SK-N-SH (cell line): ENCODE results near the gene CCDC154.

ENCODE experiments used
- EP300 ChIP-seq, 2 experiments: IDR thresholded peaks; 2 replicates each; pipeline versions ENCODE4 v1.4.0 to v1.6.1; 2012; ENCODE audit warnings: borderline replicate concordance in 1 of 2, low read depth in 1 of 2, low read length in 1 of 2
- FOXM1 ChIP-seq: IDR thresholded peaks from 2 replicates; pipeline ENCODE4 v1.4.0; 2012; ENCODE audit warnings: low read depth, mild to moderate bottlenecking
- GABPA ChIP-seq: IDR thresholded peaks from 2 replicates; pipeline ENCODE4 v1.4.0; 2012; ENCODE audit warnings: low read depth, mild to moderate bottlenecking
- POLR2AphosphoS5 ChIP-seq: IDR thresholded peaks from 2 replicates; pipeline ENCODE4 v1.6.1; 2012; ENCODE audit warnings: low read depth, low read length
- RAD21 ChIP-seq: IDR thresholded peaks from 2 replicates; pipeline ENCODE4 v1.6.1; 2012; ENCODE audit warnings: mild to moderate bottlenecking, low read length
- RCOR1 ChIP-seq: fragments of 150-350 bp; IDR thresholded peaks from 2 replicates; pipeline ENCODE4 v1.6.1; 2017; ENCODE audit warnings: antibody characterized with exemption, low read length
- SMC3 ChIP-seq: IDR thresholded peaks from 2 replicates; pipeline ENCODE4 v1.6.1; 2012; ENCODE audit warnings: low read depth, low read length, improper control_type of control experiment
- TAF1 ChIP-seq: IDR thresholded peaks from 2 replicates; pipeline ENCODE4 v1.6.1; 2012; ENCODE audit warnings: low read depth, mild to moderate bottlenecking, low read length, moderate library complexity, borderline replicate concordance
- TEAD4 ChIP-seq: IDR thresholded peaks from 2 replicates; pipeline ENCODE4 v1.4.0; 2012; ENCODE audit warnings: mild to moderate bottlenecking, borderline replicate concordance; ENCODE audit not compliant: insufficient read depth
- YY1 ChIP-seq: IDR thresholded peaks from 2 replicates; pipeline ENCODE4 v1.4.0; 2012; ENCODE audit warnings: low read depth, mild to moderate bottlenecking
- TF ChIP-seq, protein P1 (sequence below): IDR thresholded peaks from 2 replicates; pipeline ENCODE4 v1.4.0; 2012; ENCODE audit warnings: low read depth
- TF ChIP-seq, protein P2 (sequence below): fragments of 200-600 bp; sonication (generic); IDR thresholded peaks from 2 replicates; pipeline ENCODE4 v1.6.1; 2017; ENCODE audit warnings: antibody characterized with exemption, mild to moderate bottlenecking, moderate library complexity
- TF ChIP-seq, protein P3 (sequence below): fragments of 150-350 bp; IDR thresholded peaks from 2 replicates; pipeline ENCODE4 v1.6.1; 2016; ENCODE audit warnings: mild to moderate bottlenecking, low read depth, low read length
- TF ChIP-seq, protein P4 (sequence below): IDR thresholded peaks from 2 replicates; pipeline ENCODE4 v1.6.1; 2012; ENCODE audit warnings: mild to moderate bottlenecking, low read depth, low read length, moderate library complexity

DNA sequence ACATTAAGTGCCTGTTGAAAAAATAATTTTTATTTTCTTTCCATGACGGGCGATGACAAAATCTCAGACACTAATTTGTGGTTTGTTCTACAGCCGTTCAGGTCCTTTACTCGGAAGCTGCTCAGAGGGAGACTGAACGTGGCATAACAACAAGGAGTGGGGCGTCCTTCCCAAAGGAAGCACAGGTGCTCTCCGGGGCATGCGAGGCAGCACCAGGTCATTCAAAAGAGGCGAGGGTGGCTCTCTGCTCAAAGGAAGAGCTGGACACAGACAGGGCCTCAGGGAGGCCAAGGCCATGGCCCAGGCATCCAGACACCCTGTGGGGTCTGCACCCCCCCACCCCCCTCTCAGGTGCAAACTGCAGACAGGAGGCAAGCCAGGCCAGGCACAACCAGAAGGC lies 46.0 kb downstream of the CCDC154 start:
- no peak for TF ChIP-seq RCOR1
- no peak for TF ChIP-seq TEAD4
- TF ChIP-seq, protein P1, sequence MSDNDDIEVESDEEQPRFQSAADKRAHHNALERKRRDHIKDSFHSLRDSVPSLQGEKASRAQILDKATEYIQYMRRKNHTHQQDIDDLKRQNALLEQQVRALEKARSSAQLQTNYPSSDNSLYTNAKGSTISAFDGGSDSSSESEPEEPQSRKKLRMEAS, result no peak
- TF ChIP-seq POLR2AphosphoS5, result no peak
- TF ChIP-seq, protein P2, sequence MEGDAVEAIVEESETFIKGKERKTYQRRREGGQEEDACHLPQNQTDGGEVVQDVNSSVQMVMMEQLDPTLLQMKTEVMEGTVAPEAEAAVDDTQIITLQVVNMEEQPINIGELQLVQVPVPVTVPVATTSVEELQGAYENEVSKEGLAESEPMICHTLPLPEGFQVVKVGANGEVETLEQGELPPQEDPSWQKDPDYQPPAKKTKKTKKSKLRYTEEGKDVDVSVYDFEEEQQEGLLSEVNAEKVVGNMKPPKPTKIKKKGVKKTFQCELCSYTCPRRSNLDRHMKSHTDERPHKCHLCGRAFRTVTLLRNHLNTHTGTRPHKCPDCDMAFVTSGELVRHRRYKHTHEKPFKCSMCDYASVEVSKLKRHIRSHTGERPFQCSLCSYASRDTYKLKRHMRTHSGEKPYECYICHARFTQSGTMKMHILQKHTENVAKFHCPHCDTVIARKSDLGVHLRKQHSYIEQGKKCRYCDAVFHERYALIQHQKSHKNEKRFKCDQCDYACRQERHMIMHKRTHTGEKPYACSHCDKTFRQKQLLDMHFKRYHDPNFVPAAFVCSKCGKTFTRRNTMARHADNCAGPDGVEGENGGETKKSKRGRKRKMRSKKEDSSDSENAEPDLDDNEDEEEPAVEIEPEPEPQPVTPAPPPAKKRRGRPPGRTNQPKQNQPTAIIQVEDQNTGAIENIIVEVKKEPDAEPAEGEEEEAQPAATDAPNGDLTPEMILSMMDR, result no peak
- TF ChIP-seq TAF1, result no peak
- TF ChIP-seq, protein P3, sequence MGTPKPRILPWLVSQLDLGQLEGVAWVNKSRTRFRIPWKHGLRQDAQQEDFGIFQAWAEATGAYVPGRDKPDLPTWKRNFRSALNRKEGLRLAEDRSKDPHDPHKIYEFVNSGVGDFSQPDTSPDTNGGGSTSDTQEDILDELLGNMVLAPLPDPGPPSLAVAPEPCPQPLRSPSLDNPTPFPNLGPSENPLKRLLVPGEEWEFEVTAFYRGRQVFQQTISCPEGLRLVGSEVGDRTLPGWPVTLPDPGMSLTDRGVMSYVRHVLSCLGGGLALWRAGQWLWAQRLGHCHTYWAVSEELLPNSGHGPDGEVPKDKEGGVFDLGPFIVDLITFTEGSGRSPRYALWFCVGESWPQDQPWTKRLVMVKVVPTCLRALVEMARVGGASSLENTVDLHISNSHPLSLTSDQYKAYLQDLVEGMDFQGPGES, result no peak
- TF ChIP-seq RAD21, result no peak
- TF ChIP-seq, protein P4, sequence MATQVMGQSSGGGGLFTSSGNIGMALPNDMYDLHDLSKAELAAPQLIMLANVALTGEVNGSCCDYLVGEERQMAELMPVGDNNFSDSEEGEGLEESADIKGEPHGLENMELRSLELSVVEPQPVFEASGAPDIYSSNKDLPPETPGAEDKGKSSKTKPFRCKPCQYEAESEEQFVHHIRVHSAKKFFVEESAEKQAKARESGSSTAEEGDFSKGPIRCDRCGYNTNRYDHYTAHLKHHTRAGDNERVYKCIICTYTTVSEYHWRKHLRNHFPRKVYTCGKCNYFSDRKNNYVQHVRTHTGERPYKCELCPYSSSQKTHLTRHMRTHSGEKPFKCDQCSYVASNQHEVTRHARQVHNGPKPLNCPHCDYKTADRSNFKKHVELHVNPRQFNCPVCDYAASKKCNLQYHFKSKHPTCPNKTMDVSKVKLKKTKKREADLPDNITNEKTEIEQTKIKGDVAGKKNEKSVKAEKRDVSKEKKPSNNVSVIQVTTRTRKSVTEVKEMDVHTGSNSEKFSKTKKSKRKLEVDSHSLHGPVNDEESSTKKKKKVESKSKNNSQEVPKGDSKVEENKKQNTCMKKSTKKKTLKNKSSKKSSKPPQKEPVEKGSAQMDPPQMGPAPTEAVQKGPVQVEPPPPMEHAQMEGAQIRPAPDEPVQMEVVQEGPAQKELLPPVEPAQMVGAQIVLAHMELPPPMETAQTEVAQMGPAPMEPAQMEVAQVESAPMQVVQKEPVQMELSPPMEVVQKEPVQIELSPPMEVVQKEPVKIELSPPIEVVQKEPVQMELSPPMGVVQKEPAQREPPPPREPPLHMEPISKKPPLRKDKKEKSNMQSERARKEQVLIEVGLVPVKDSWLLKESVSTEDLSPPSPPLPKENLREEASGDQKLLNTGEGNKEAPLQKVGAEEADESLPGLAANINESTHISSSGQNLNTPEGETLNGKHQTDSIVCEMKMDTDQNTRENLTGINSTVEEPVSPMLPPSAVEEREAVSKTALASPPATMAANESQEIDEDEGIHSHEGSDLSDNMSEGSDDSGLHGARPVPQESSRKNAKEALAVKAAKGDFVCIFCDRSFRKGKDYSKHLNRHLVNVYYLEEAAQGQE, result no peak
- TF ChIP-seq FOXM1, result no peak
- TF ChIP-seq SMC3, result no peak
- TF ChIP-seq YY1, result no peak
- no peak for TF ChIP-seq EP300 (IDR thresholded peaks at IDR 0.05; ENCODE audit: borderline replicate concordance in 1 of 2, low read depth in 1 of 2, low read length in 1 of 2)
- no peak for TF ChIP-seq GABPA
